AG09309 (cell line): ENCODE data around the gene COL6A3.
A peak's percentile ranks its signal among the peaks of the same experiment; 100 is the strongest.

Experiments
- DNase-seq: peaks from one replicate; pipeline ENCODE4 v3.0.0-alpha.2; 2010; ENCODE audit warnings: low read depth
- H3K4me3 ChIP-seq: 2 replicates; pipeline ENCODE4 v1.5.1; 2011; ENCODE audit warnings: mild to moderate bottlenecking, low read depth, low read length, moderate library complexity; ENCODE audit not compliant: control insufficient read depth
- CTCF ChIP-seq: IDR thresholded peaks from 2 replicates; pipeline ENCODE4 v1.5.1; 2011; ENCODE audit warnings: mild to moderate bottlenecking, low read depth, low read length, inconsistent platforms; ENCODE audit not compliant: insufficient read depth, control insufficient read depth; ENCODE audit errors: missing control alignments

The COL6A3 gene

GRCh38 chr2:237280939-237281338 lies 133.0 kb downstream of the COL6A3 start:
- no peak overlapping the region for H3K4me3 ChIP-seq
- DNase-seq = no peak
- no peak for TF ChIP-seq CTCF

- no peak for TF ChIP-seq CTCF
- peak; percentile 97 for DNase-seq
- no peak overlapping the region for H3K4me3 ChIP-seq
These were observed 133.7 kb downstream of the COL6A3 start for GRCh38 chr2:237280229-237280628.

GRCh38 chr2:237279012-237279768 lies 134.8 kb downstream of the COL6A3 start:
- TF ChIP-seq CTCF = no peak
- H3K4me3 ChIP-seq = no peak overlapping the region
- DNase-seq = no peak

- DNase-seq = peak; percentile 96
- no peak for TF ChIP-seq CTCF
These were observed 135.4 kb downstream of the COL6A3 start for GRCh38 chr2:237278568-237278967.

GRCh38 chr2:237276716-237277490 lies 137.1 kb downstream of the COL6A3 start:
- DNase-seq = no peak
- TF ChIP-seq CTCF = no peak
- no peak overlapping the region for H3K4me3 ChIP-seq

More at GRCh38 chr2:237278568-237278967, 135.4 kb downstream of the COL6A3 start:
- peak overlapping the region; percentile 18; the same call in 1 of the 2 replicates for H3K4me3 ChIP-seq
